B cell (primary cell): ENCODE measurements around the gene MYO18A. TPM values are rescaled to one million over a fixed set of nuclear protein-coding genes. Genes with fewer than 3 reads are reported as not detected.

Experiments used
- ATAC-seq: fragments of 200-7000 bp; cut with Tn5 transposase; one replicate; pipeline ENCODE4 v1.10.0; 2021; ENCODE audit warnings: low read depth, mild to moderate bottlenecking, moderate number of reproducible peaks, moderate library complexity
- CTCF ChIA-PET: fragments of 350-600 bp; sonication (Branson Sonifier 250); formaldehyde crosslinking; loops from one replicate; lab custom pipeline; 2021; ENCODE audit warnings: antibody characterized with exemption, inconsistent platforms; lab: Charles Lee
- POLR2A ChIA-PET: fragments of 350-600 bp; sonication (Branson Sonifier 250); formaldehyde crosslinking; loops from one replicate; lab custom pipeline; 2021; ENCODE audit warnings: antibody characterized with exemption; lab: Charles Lee
- DNase-seq: peaks from one replicate; pipeline ENCODE4 v3.0.0; 2013
- H2AFZ ChIP-seq: 2 replicates; pipeline ENCODE4 v1.6.1; 2012; ENCODE audit warnings: mild to moderate bottlenecking, low read depth, low read length; ENCODE audit not compliant: insufficient read depth, poor library complexity, severe bottlenecking
- H3K27ac ChIP-seq, 2 donors: 1 replicate in 1 of 2; 2 replicates in 1 of 2; pipeline ENCODE4 v1.5.1; 2012 to 2013; ENCODE audit warnings: low read length in 2 of 2, mild to moderate bottlenecking in 2 of 2, moderate library complexity in 1 of 2
- H3K27me3 ChIP-seq, 4 experiments: fragments of 200-600 bp in 1 of 4; sonication (generic) in 1 of 4; replicated peaks in 1 of 4; 1 replicate in 2 of 4; 2 replicates in 2 of 4; pipeline versions ENCODE4 v1.6.1 to v1.7.0; 2013 to 2016; ENCODE audit warnings: low read length in 3 of 4, mild to moderate bottlenecking in 2 of 4, mixed read lengths in 1 of 4, moderate library complexity in 1 of 4; ENCODE audit not compliant: insufficient read depth in 4 of 4, control insufficient read depth in 3 of 4; ENCODE audit errors: control extremely low read depth in 1 of 4
- H3K36me3 ChIP-seq, 2 experiments: replicated peaks in 1 of 2; 1 replicate in 1 of 2; 2 replicates in 1 of 2; pipeline versions ENCODE4 v1.6.1 to v1.7.1; 2013; ENCODE audit warnings: low read length in 1 of 2; ENCODE audit not compliant: insufficient read depth in 2 of 2, control insufficient read depth in 1 of 2; ENCODE audit errors: control extremely low read depth in 1 of 2, extremely low read depth in 1 of 2
- H3K4me1 ChIP-seq, 2 donors: fragments of 200-600 bp in 1 of 2; sonication (generic) in 1 of 2; 1 replicate in 1 of 2; 2 replicates in 1 of 2; pipeline versions ENCODE4 v1.5.1 to v1.6.1; 2013 to 2017; ENCODE audit warnings: low read length in 2 of 2; ENCODE audit not compliant: control insufficient read depth in 2 of 2, insufficient read depth in 2 of 2
- H3K4me2 ChIP-seq: replicated peaks from 2 replicates; pipeline ENCODE3; 2012; ENCODE audit warnings: mild to moderate bottlenecking, low read depth, low read length; ENCODE audit not compliant: poor library complexity, severe bottlenecking
- H3K4me3 ChIP-seq, 5 experiments: fragments of 200-600 bp in 1 of 5; sonication (generic) in 1 of 5; 1 replicate in 3 of 5; 2 replicates in 2 of 5; pipeline versions ENCODE4 v1.5.1 to v1.7.0; 2011 to 2016; ENCODE audit warnings: low read length in 4 of 5, mild to moderate bottlenecking in 4 of 5, low read depth in 2 of 5, control low read depth in 1 of 5, moderate library complexity in 1 of 5; ENCODE audit not compliant: insufficient read depth in 1 of 5; ENCODE audit errors: control extremely low read depth in 1 of 5, extremely low read depth in 1 of 5
- H3K79me2 ChIP-seq: fragments of 200-600 bp; sonication (generic); one replicate; pipeline ENCODE4 v1.6.0; 2016; ENCODE audit warnings: low read length; ENCODE audit not compliant: control insufficient read depth, insufficient read depth
- H3K9ac ChIP-seq: fragments of 200-600 bp; sonication (generic); 2 replicates; pipeline ENCODE4 v1.6.1; 2017; ENCODE audit warnings: mild to moderate bottlenecking, low read length, moderate library complexity
- H3K9me3 ChIP-seq, 3 donors: one replicate each; pipeline versions ENCODE4 v1.6.1 to v1.7.1; 2013; ENCODE audit warnings: low read length in 2 of 3; ENCODE audit not compliant: control insufficient read depth in 2 of 3, insufficient read depth in 1 of 3; ENCODE audit errors: control extremely low read depth in 1 of 3
- H4K20me1 ChIP-seq: 2 replicates; pipeline ENCODE4 v1.6.0; 2012; ENCODE audit warnings: mild to moderate bottlenecking, low read length; ENCODE audit not compliant: insufficient read depth, control insufficient read depth, poor library complexity, severe bottlenecking
- H3K27ac Mint-ChIP-seq: one replicate; pipeline ENCODE4 v1.8.0; 2021; ENCODE audit warnings: mixed read lengths
- H3K27me3 Mint-ChIP-seq: one replicate; pipeline ENCODE4 v1.8.0; 2021; ENCODE audit warnings: mixed read lengths
- H3K4me1 Mint-ChIP-seq: one replicate; pipeline ENCODE4 v1.8.0; 2021; ENCODE audit warnings: mixed read lengths
- H3K4me3 Mint-ChIP-seq: one replicate; pipeline ENCODE4 v1.8.0; 2021; ENCODE audit warnings: mixed read lengths
- H3K9me3 Mint-ChIP-seq: one replicate; pipeline ENCODE4 v1.8.0; 2022; ENCODE audit warnings: mixed read lengths; ENCODE audit not compliant: insufficient read depth
- CTCF ChIP-seq: fragments of 200-600 bp; IDR thresholded peaks from one replicate; pipeline ENCODE4 v1.8.0; 2022; ENCODE audit warnings: antibody characterized with exemption, mild to moderate bottlenecking
- EZH2 ChIP-seq: IDR thresholded peaks from 2 replicates; pipeline ENCODE4 v1.6.1; 2012; ENCODE audit warnings: borderline replicate concordance, low read depth, mild to moderate bottlenecking, moderate library complexity, low read length; ENCODE audit not compliant: insufficient read depth, poor library complexity, severe bottlenecking
- WGBS: methylation state at CpG from one replicate; pipeline ENCODE4 v1.1.5; 2013; ENCODE audit warnings: missing lambda C conversion rate; ENCODE audit not compliant: insufficient coverage; 5-methylcytosine and 5-hydroxymethylcytosine counted together
- intact Hi-C: fragments of 100-400 bp; cut with micrococcal nuclease; formaldehyde crosslinking; loops from one replicate; pipeline ENCODE4 v1.10.0; 2022
- polyA plus RNA-seq: library from polyadenylated mRNA; depleted of rRNA; stranded (reverse); fragments of >200 nt; gene quantifications from 2 replicates; pipeline ENCODE4 v1.2.3, GENCODE V29; 2012
- total RNA-seq, 2 donors: library from RNA; stranded (reverse); fragments of 120-200 nt in 1 of 2; gene quantifications; 1 replicate in 1 of 2; 2 replicates in 1 of 2; pipeline versions ENCODE4 v1.2.3 to v1.2.4, GENCODE V29; 2013 to 2022

The MYO18A gene
- total and polyA plus RNA-seq, 2 donors (not counting 1 experiment from before 2014, with no cell fraction given) = 72.2 to 155 TPM

GRCh38 chr17:29022074-29022473, 158.1 kb downstream of the MYO18A start:
- intact Hi-C loops = no loop called here
- H3K4me3 ChIP-seq = no peak overlapping the region
- no peak for TF ChIP-seq EZH2
- no peak for TF ChIP-seq CTCF
- peaks cover 0 to 6% (median 0%) of the 10 kb centered on the region in 3 donors for H3K9me3 ChIP-seq
- no peak overlapping the region for H3K27ac ChIP-seq
- ChIA-PET POLR2A (no interaction called here), CTCF (no interaction called here)
- H3K4me1 Mint-ChIP-seq = peaks cover 9% of the 10 kb centered on the region
- H3K9ac ChIP-seq = no peak overlapping the region
- WGBS = 88% methylated on average over 3 of the region's 7 CpGs
- no peak overlapping the region for H3K27ac Mint-ChIP-seq
- DNase-seq (no peak), ATAC-seq (no peak)
- no peaks in the 10 kb centered on the region for H4K20me1 ChIP-seq
- no peak overlapping the region for H3K4me3 Mint-ChIP-seq
- no peaks in the 10 kb centered on the region for H3K9me3 Mint-ChIP-seq
- no peaks in the 10 kb centered on the region for H3K36me3 ChIP-seq
- no peak overlapping the region for H3K4me2 ChIP-seq
- peaks cover 0 to 64% (median 19%) of the 10 kb centered on the region in 4 experiments for H3K27me3 ChIP-seq
- H3K4me1 ChIP-seq = peaks cover 14 to 15% of the 10 kb centered on the region in 2 donors
- no peak overlapping the region for H2AFZ ChIP-seq
- peaks cover 69% of the 10 kb centered on the region for H3K27me3 Mint-ChIP-seq
- H3K79me2 ChIP-seq = no peaks in the 10 kb centered on the region

GRCh38 chr17:29021226-29021625, 159.0 kb downstream of the MYO18A start:
- Histone ChIP-seq H3K36me3 (no peaks in the 10 kb centered on the region), H3K9ac (no peak overlapping the region), H3K27me3 (peaks cover 0 to 63% (median 19%) of the 10 kb centered on the region in 4 experiments), H3K4me1 (peaks cover 14 to 15% of the 10 kb centered on the region in 2 donors), H3K79me2 (no peaks in the 10 kb centered on the region), H2AFZ (no peak overlapping the region), H3K4me2 (no peak overlapping the region), H3K9me3 (peaks cover 0 to 6% (median 0%) of the 10 kb centered on the region in 3 donors), H3K4me3 (no peak overlapping the region), H3K27ac (no peak overlapping the region), H4K20me1 (no peaks in the 10 kb centered on the region)
- no peak for DNase-seq
- CTCF ChIA-PET = interaction anchor here (0.6 kb wide), 1 partner anchor 485 kb away, joined by 3 read pairs; no protein-coding TSS in a partner anchor
- peaks cover 68% of the 10 kb centered on the region for H3K27me3 Mint-ChIP-seq
- intact Hi-C loops = no loop called here
- TF ChIP-seq EZH2 (no peak), CTCF (no peak)
- POLR2A ChIA-PET = no interaction called here
- no peaks in the 10 kb centered on the region for H3K9me3 Mint-ChIP-seq
- H3K4me1 Mint-ChIP-seq = peaks cover 9% of the 10 kb centered on the region
- 42% methylated on average over 7 of the region's 7 CpGs for WGBS
- no peak for ATAC-seq
- no peak overlapping the region for H3K27ac Mint-ChIP-seq
- no peak overlapping the region for H3K4me3 Mint-ChIP-seq

Other genes with a start within 250 kb of the MYO18A start
- 140 and 148 TPM in 2 replicates for gene PHF12, start 228.9 kb downstream of the MYO18A start, total RNA-seq
- 82.4 and 116 TPM in 2 replicates for gene PHF12, start 228.9 kb downstream of the MYO18A start, polyA plus RNA-seq
- not detected in 2 replicates for gene SEZ6, start 174.4 kb downstream of the MYO18A start, total RNA-seq
- not detected in 2 replicates for gene SEZ6, start 174.4 kb downstream of the MYO18A start, polyA plus RNA-seq
- 13.5 and 15.0 TPM in 2 replicates for gene PIPOX, start 137.3 kb downstream of the MYO18A start, total RNA-seq
- 0.59 and 0.95 TPM in 2 replicates for gene PIPOX, start 137.3 kb downstream of the MYO18A start, polyA plus RNA-seq
- gene CRYBA1, start 66.5 kb upstream of the MYO18A start, total RNA-seq = not detected in 2 replicates
- not detected in 2 replicates for gene CRYBA1, start 66.5 kb upstream of the MYO18A start, polyA plus RNA-seq
- gene NUFIP2, start 113.8 kb upstream of the MYO18A start, total RNA-seq = 76.5 and 83.5 TPM in 2 replicates
- gene NUFIP2, start 113.8 kb upstream of the MYO18A start, polyA plus RNA-seq = 9.6 and 12.3 TPM in 2 replicates
- gene TAOK1, start 210.0 kb upstream of the MYO18A start, total RNA-seq = 78.8 and 80.7 TPM in 2 replicates
- gene TAOK1, start 210.0 kb upstream of the MYO18A start, polyA plus RNA-seq = 8.9 and 9.8 TPM in 2 replicates